ENCODE data around the gene HNF4A. TPM values are rescaled to one million over a fixed set of nuclear protein-coding genes. Genes with fewer than 3 reads are reported as not detected.
A peak's percentile ranks its signal among the peaks of the same experiment; 100 is the strongest.

The HNF4A gene
- total RNA-seq, 4 donors from 2014 or later, result 173 to 471 (median 252) TPM

- Histone ChIP-seq H3K4me1 (peaks cover 10 to 63% (median 43%) of the 10 kb centered on the region in 4 donors), H3K36me3 (no peaks in the 10 kb centered on the region), H3K4me3 (peak overlapping the region in 1 of 4 donors; percentile 10), H3K27me3 (no peaks in the 10 kb centered on the region), H3K9me3 (no peaks in the 10 kb centered on the region), H3K27ac (peak overlapping the region; percentile 86 to 92 (median 89))
- peak in 2 of 3 donors; percentile 9 to 45 for TF ChIP-seq POLR2AphosphoS5 (IDR thresholded peaks at IDR 0.05)
- TF ChIP-seq, protein P1, sequence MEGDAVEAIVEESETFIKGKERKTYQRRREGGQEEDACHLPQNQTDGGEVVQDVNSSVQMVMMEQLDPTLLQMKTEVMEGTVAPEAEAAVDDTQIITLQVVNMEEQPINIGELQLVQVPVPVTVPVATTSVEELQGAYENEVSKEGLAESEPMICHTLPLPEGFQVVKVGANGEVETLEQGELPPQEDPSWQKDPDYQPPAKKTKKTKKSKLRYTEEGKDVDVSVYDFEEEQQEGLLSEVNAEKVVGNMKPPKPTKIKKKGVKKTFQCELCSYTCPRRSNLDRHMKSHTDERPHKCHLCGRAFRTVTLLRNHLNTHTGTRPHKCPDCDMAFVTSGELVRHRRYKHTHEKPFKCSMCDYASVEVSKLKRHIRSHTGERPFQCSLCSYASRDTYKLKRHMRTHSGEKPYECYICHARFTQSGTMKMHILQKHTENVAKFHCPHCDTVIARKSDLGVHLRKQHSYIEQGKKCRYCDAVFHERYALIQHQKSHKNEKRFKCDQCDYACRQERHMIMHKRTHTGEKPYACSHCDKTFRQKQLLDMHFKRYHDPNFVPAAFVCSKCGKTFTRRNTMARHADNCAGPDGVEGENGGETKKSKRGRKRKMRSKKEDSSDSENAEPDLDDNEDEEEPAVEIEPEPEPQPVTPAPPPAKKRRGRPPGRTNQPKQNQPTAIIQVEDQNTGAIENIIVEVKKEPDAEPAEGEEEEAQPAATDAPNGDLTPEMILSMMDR (IDR thresholded peaks at IDR 0.05), result no peak
- in situ Hi-C loops (cut with MboI; ENCODE audit: low pct_ligation_motif_present in 1 of 4, low pct_unique_long_range_greater_than_20kb in 1 of 4, low sequenced_read_pairs in 3 of 4), result no loop called here
- 32% methylated on average over 7 of the region's 7 CpGs; no CpG with 5 or more reads in 1 of the 2 donors for WGBS, 2 donors (ENCODE audit: low coverage in 1 of 2)
- intact Hi-C loops (cut with DNase I; ENCODE audit: low total_unique reads), result no loop called here
- DNase-seq, result peak; percentile 77
Observed at GRCh38 chr20:44406572-44407137, 51.2 kb downstream of the HNF4A start.

DNA sequence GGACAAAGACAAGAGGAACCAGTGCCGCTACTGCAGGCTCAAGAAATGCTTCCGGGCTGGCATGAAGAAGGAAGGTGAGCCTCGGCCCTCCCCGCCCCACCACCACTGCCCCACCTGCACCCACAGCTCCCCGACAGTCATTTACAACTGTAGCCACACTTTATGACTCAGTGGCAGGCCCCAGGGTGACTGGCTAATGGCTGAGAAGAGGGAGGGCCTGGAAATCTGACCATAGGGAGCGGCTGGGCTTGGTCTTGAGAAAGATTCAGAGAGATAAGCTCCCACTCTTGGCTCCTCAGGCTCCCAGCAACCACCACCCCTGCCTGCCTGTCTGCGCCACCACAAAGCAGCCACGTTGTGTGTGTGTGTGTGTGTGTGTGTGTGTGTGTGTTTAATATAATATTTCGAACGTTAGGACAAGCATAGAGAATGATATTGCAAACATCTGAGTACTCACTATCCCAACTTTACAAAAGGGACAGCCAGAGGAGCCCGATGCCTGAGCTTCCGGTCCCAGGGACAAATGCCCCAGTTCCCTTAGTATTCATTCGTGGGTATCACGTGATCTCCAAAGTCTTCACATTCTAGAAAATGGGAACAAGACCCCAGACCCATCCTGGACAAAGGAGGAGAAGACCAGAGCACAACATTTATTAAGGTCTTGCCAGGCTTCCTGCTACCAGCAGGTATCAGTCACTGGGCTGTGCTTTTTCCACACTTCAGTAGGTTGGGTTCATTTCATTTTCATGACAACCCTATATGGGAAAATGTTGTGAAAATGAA is 52.1 kb downstream of the HNF4A start:
- Histone ChIP-seq H3K36me3 (no peaks in the 10 kb centered on the region), H3K4me3 (no peak overlapping the region), H3K27ac (peak overlapping the region; percentile 86 to 92 (median 89)), H3K4me1 (peaks cover 10 to 61% (median 43%) of the 10 kb centered on the region in 4 donors), H3K9me3 (no peaks in the 10 kb centered on the region), H3K27me3 (no peaks in the 10 kb centered on the region)
- TF ChIP-seq, protein P1 (IDR thresholded peaks at IDR 0.05), result no peak
- TF ChIP-seq POLR2AphosphoS5 (IDR thresholded peaks at IDR 0.05) (peak; percentile 23 to 74 (median 50)), POLR2A (IDR thresholded peaks at IDR 0.05) (peak; percentile 69), EP300 (IDR thresholded peaks at IDR 0.05; ENCODE audit: low read depth) (no peak)
- in situ Hi-C loops (cut with MboI; ENCODE audit: low pct_ligation_motif_present in 1 of 4, low pct_unique_long_range_greater_than_20kb in 1 of 4, low sequenced_read_pairs in 3 of 4) (no loop called here), intact Hi-C loops (cut with DNase I; ENCODE audit: low total_unique reads) (no loop called here)
- DNase-seq, result peak; percentile 91
- 37% methylated on average over 14 of the region's 14 CpGs; no CpG with 5 or more reads in 1 of the 2 donors for WGBS, 2 donors (ENCODE audit: low coverage in 1 of 2)

DNA sequence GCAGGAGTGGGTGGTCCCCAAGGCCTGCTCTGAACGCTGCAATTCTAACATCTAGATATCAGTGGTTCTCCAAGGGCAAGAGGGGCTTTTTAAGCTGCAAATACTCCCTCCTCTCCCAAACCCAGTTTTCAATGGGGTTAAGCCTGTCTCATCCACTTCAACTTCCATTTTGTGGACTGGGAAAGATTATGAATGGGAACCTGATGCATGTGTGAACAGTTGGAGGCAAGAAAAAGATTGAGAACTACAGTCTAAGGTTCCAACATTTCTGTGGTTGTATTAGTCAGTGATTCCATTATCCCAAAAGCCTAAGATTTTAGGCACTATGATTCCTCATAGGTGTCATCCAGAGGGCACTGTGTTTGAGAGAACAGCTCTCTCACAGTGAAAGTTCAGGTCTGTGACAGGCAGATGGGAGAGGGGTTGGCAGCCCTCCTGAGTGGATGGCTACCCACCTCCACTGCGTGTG is 53.7 kb downstream of the HNF4A start:
- no peak overlapping the region for H3K4me3 ChIP-seq
- TF ChIP-seq, protein P1 (IDR thresholded peaks at IDR 0.05), result no peak
- TF ChIP-seq POLR2A (IDR thresholded peaks at IDR 0.05) (no peak), EP300 (IDR thresholded peaks at IDR 0.05; ENCODE audit: low read depth) (no peak), POLR2AphosphoS5 (IDR thresholded peaks at IDR 0.05) (no peak)
- H3K27ac ChIP-seq, result peak overlapping the region; percentile 77 to 91 (median 84)
- H3K9me3 ChIP-seq, result no peaks in the 10 kb centered on the region
- H3K27me3 ChIP-seq, result no peaks in the 10 kb centered on the region
- in situ Hi-C loops (cut with MboI; ENCODE audit: low pct_ligation_motif_present in 1 of 4, low pct_unique_long_range_greater_than_20kb in 1 of 4, low sequenced_read_pairs in 3 of 4) (no loop called here), intact Hi-C loops (cut with DNase I; ENCODE audit: low total_unique reads) (no loop called here)
- H3K36me3 ChIP-seq, result no peaks in the 10 kb centered on the region
- H3K4me1 ChIP-seq, result peaks cover 10 to 57% (median 35%) of the 10 kb centered on the region in 4 donors
- DNase-seq, result no peak
- 79% methylated on average over 2 of the region's 2 CpGs; no CpG with 5 or more reads in 1 of the 2 donors for WGBS, 2 donors (ENCODE audit: low coverage in 1 of 2)

DNA sequence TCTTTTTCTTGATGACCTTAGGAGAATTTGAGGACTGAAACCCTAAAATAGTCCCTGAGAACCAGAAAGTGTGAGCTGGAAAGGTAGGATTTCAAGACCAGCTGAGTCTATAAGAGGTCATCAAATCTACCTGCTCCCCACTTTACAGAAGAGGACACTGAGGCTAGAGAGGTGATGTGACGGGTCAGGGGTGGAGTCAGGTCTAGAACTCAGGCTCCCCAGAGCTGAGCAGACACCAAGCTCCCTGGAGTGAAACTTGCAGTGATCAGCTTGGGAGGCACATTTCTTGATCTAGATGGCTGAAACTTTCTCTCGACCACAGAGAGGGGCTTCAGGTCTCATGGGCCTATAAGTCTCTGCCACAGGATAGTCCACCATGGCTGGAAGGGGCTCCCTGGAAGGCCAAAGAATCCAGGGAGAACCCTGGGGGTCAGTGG is 55.1 kb downstream of the HNF4A start:
- peak overlapping the region; percentile 52 to 86 (median 67) for H3K27ac ChIP-seq
- in situ Hi-C loops (cut with MboI; ENCODE audit: low pct_ligation_motif_present in 1 of 4, low pct_unique_long_range_greater_than_20kb in 1 of 4, low sequenced_read_pairs in 3 of 4) (no loop called here), intact Hi-C loops (cut with DNase I; ENCODE audit: low total_unique reads) (no loop called here)
- TF ChIP-seq POLR2AphosphoS5 (IDR thresholded peaks at IDR 0.05), result no peak
- TF ChIP-seq, protein P1 (IDR thresholded peaks at IDR 0.05), result no peak
- TF ChIP-seq EP300 (IDR thresholded peaks at IDR 0.05; ENCODE audit: low read depth), result no peak
- no peak for TF ChIP-seq POLR2A (IDR thresholded peaks at IDR 0.05)
- no peaks in the 10 kb centered on the region for H3K27me3 ChIP-seq
- H3K4me3 ChIP-seq, result no peak overlapping the region
- WGBS, 2 donors (ENCODE audit: low coverage in 1 of 2), result 60 to 85% methylated on average over 1 to 2 of the region's 2 CpGs
- DNase-seq, result no peak
- no peaks in the 10 kb centered on the region for H3K36me3 ChIP-seq
- H3K9me3 ChIP-seq, result no peaks in the 10 kb centered on the region
- peaks cover 10 to 52% (median 35%) of the 10 kb centered on the region in 4 donors for H3K4me1 ChIP-seq
